Adipocyte (in vitro differentiated cells): ENCODE results near the gene CREB3L4.
A peak's percentile ranks its signal among the peaks of the same experiment; 100 is the strongest.
"Not testable (repeated sequence)": the region's sequence is repeated elsewhere in the genome, so short reads cannot be mapped to it uniquely, and the experiment has no call there.

Experiments used
- DNase-seq: peaks from one replicate; pipeline ENCODE4 v3.0.0-alpha.2; 2015; ENCODE audit warnings: low read depth
- H3K27me3 ChIP-seq: replicated peaks from 2 replicates; pipeline ENCODE4 v1.7.0; 2013; ENCODE audit warnings: mild to moderate bottlenecking, low read length, moderate library complexity; ENCODE audit not compliant: control insufficient read depth, insufficient read depth
- H3K36me3 ChIP-seq: 2 replicates; pipeline ENCODE4 v1.7.0; 2013; ENCODE audit warnings: low read length, mild to moderate bottlenecking, moderate library complexity; ENCODE audit not compliant: control insufficient read depth, insufficient read depth, severe bottlenecking
- H3K4me1 ChIP-seq: 2 replicates; pipeline ENCODE4 v1.7.0; 2013; ENCODE audit warnings: mild to moderate bottlenecking, low read length, moderate library complexity; ENCODE audit not compliant: control insufficient read depth, insufficient read depth
- H3K4me3 ChIP-seq: 2 replicates; pipeline ENCODE4 v1.7.0; 2013; ENCODE audit warnings: mild to moderate bottlenecking, low read length, moderate library complexity
- H3K9ac ChIP-seq: 2 replicates; pipeline ENCODE4 v1.7.0; 2013; ENCODE audit warnings: mild to moderate bottlenecking, low read length, moderate library complexity
- H3K9me3 ChIP-seq: 2 replicates; pipeline ENCODE4 v1.7.0; 2013; ENCODE audit warnings: mild to moderate bottlenecking, low read length, moderate library complexity; ENCODE audit not compliant: control insufficient read depth

Gene CREB3L4

GRCh38 chr1:153977250-153978240, 9.8 kb downstream of the CREB3L4 start, which contains the start of gene JTB:
JTB (minus strand) TSS chr1:153977674; CDS start chr1:153977252, 422 bp downstream.
- peak; percentile 95 for DNase-seq
- Histone ChIP-seq H3K4me3 (peak within 1 kb of the TSS; percentile 100), H3K9me3 (no peaks in the 10 kb centered on the region), H3K9ac (peak within 1 kb of the TSS; percentile 100), H3K36me3 (peaks cover 63% of the 10 kb centered on the region), H3K27me3 (no peaks in the 10 kb centered on the region), H3K4me1 (peaks cover 17% of the 10 kb centered on the region)

GRCh38 chr1:153978274-153978909, 10.7 kb downstream of the CREB3L4 start:
- Histone ChIP-seq H3K27me3 (no peaks in the 10 kb centered on the region), H3K9me3 (no peaks in the 10 kb centered on the region), H3K9ac (peak overlapping the region; percentile 100), H3K36me3 (peaks cover 71% of the 10 kb centered on the region), H3K4me1 (peaks cover 17% of the 10 kb centered on the region), H3K4me3 (peak overlapping the region; percentile 100)
- DNase-seq: no peak

- not testable (repeated sequence) for H3K4me3 ChIP-seq, DNase-seq, H3K9me3 ChIP-seq
Measured at GRCh38 chr1:153979091-153979490, 11.4 kb downstream of the CREB3L4 start.

GRCh38 chr1:153981735-153982134, 14.0 kb downstream of the CREB3L4 start:
- not testable (repeated sequence) for H3K4me3 ChIP-seq, DNase-seq
- peaks cover 50% of the 10 kb centered on the region for H3K36me3 ChIP-seq

More at GRCh38 chr1:153979091-153979490, 11.4 kb downstream of the CREB3L4 start:
- H3K27me3 ChIP-seq, H3K9ac ChIP-seq: not testable (repeated sequence)
- H3K36me3 ChIP-seq: peaks cover 68% of the 10 kb centered on the region
- peaks cover 19% of the 10 kb centered on the region for H3K4me1 ChIP-seq

GRCh38 chr1:153984123-153984894, 16.6 kb downstream of the CREB3L4 start:
- peaks cover 40% of the 10 kb centered on the region for H3K36me3 ChIP-seq
- H3K9me3 ChIP-seq: no peaks in the 10 kb centered on the region
- H3K27me3 ChIP-seq: no peaks in the 10 kb centered on the region
- peak overlapping the region; percentile 100 for H3K9ac ChIP-seq
- peaks cover 9% of the 10 kb centered on the region for H3K4me1 ChIP-seq
- DNase-seq: no peak
- H3K4me3 ChIP-seq: peak overlapping the region; percentile 97

More at GRCh38 chr1:153981735-153982134, 14.0 kb downstream of the CREB3L4 start:
- H3K9me3 ChIP-seq, H3K27me3 ChIP-seq: not testable (repeated sequence)
- Histone ChIP-seq H3K4me1 (peaks cover 20% of the 10 kb centered on the region), H3K9ac (peak overlapping the region; percentile 14)

- peak; percentile 89 for DNase-seq
- H3K4me3 ChIP-seq: peak overlapping the region; percentile 97
- no peaks in the 10 kb centered on the region for H3K9me3 ChIP-seq
- peaks cover 9% of the 10 kb centered on the region for H3K4me1 ChIP-seq
- no peaks in the 10 kb centered on the region for H3K27me3 ChIP-seq
- peaks cover 32% of the 10 kb centered on the region for H3K36me3 ChIP-seq
- H3K9ac ChIP-seq: peak overlapping the region; percentile 100
Measured at GRCh38 chr1:153985341-153985912, 17.7 kb downstream of the CREB3L4 start.

- no peaks in the 10 kb centered on the region for H3K9me3 ChIP-seq
- peaks cover 26% of the 10 kb centered on the region for H3K36me3 ChIP-seq
- DNase-seq: peak; percentile 97
- peaks cover 9% of the 10 kb centered on the region for H3K4me1 ChIP-seq
- H3K27me3 ChIP-seq: no peaks in the 10 kb centered on the region
- peak within 1 kb of the TSS; percentile 97 for H3K4me3 ChIP-seq
- peak within 1 kb of the TSS; percentile 100 for H3K9ac ChIP-seq
Measured at GRCh38 chr1:153985941-153986761, 18.4 kb downstream of the CREB3L4 start, which contains the start of gene RAB13. RAB13 (minus strand) TSS chr1:153986339; CDS start chr1:153986236, 103 bp downstream.

- H3K27me3 ChIP-seq: no peaks in the 10 kb centered on the region
- H3K4me1 ChIP-seq: peaks cover 22% of the 10 kb centered on the region
- no peak for DNase-seq
- peaks cover 25% of the 10 kb centered on the region for H3K36me3 ChIP-seq
- no peak overlapping the region for H3K4me3 ChIP-seq
- H3K9me3 ChIP-seq: no peaks in the 10 kb centered on the region
- no peak overlapping the region for H3K9ac ChIP-seq
Measured at GRCh38 chr1:153987621-153988020, 19.9 kb downstream of the CREB3L4 start.

- Histone ChIP-seq H3K27me3 (no peaks in the 10 kb centered on the region), H3K4me3 (peak within 1 kb of the TSS; percentile 97), H3K9me3 (no peaks in the 10 kb centered on the region), H3K4me1 (peaks cover 22% of the 10 kb centered on the region), H3K36me3 (peaks cover 34% of the 10 kb centered on the region), H3K9ac (peak within 1 kb of the TSS; percentile 99)
- peak; percentile 99 for DNase-seq
Measured at GRCh38 chr1:153990468-153991150, 22.9 kb downstream of the CREB3L4 start, which contains the start of gene RPS27. RPS27 (plus strand) TSS chr1:153990762; CDS start chr1:153990797, 35 bp downstream.
